SU-DHL-6 (cell line): ENCODE results near the gene ALPK1.

ENCODE experiments used
- H2AFZ ChIP-seq: fragments of 200-600 bp; sonication (generic); 2 replicates; pipeline ENCODE4 v1.6.1; 2014; ENCODE audit warnings: low read depth, mild to moderate bottlenecking, moderate library complexity, mixed read lengths, antibody characterized with exemption, low read length; ENCODE audit not compliant: severe bottlenecking
- H3F3A ChIP-seq: fragments of 200-600 bp; shearing (Covaris generic); 2 replicates; pipeline ENCODE4 v1.6.0; 2016; ENCODE audit warnings: antibody characterized with exemption, mild to moderate bottlenecking; ENCODE audit not compliant: insufficient read depth
- H3K27ac ChIP-seq: fragments of 200-600 bp; sonication (generic); 2 replicates; pipeline ENCODE4 v1.5.1; 2016; ENCODE audit warnings: low read depth, mild to moderate bottlenecking, low read length, moderate library complexity, mixed read lengths
- H3K27me3 ChIP-seq: fragments of 200-600 bp; sonication (generic), shearing (Covaris generic); 2 replicates; pipeline ENCODE4 v1.6.0; 2014; ENCODE audit warnings: mild to moderate bottlenecking, low read length
- H3K36me3 ChIP-seq: fragments of 200-600 bp; sonication (generic); 2 replicates; pipeline ENCODE4 v1.6.1; 2014; ENCODE audit warnings: mild to moderate bottlenecking, low read length, mixed read lengths
- H3K4me2 ChIP-seq: fragments of 300-600, 200-600 bp; shearing (Covaris generic), sonication (generic); 2 replicates; pipeline ENCODE4 v1.6.0; 2014; ENCODE audit warnings: low read length, low read depth, mild to moderate bottlenecking; ENCODE audit not compliant: poor library complexity, severe bottlenecking
- H3K4me3 ChIP-seq: fragments of 200-600 bp; sonication (generic); 2 replicates; pipeline ENCODE4 v1.5.1; 2014; ENCODE audit warnings: antibody characterized with exemption, low read length, mild to moderate bottlenecking, mixed read lengths; ENCODE audit not compliant: insufficient read depth, poor library complexity, severe bottlenecking
- H3K79me2 ChIP-seq: fragments of 200-600 bp; sonication (generic); 2 replicates; pipeline ENCODE4 v1.6.1; 2014; ENCODE audit warnings: mild to moderate bottlenecking, low read length, moderate library complexity; ENCODE audit not compliant: insufficient read depth
- H3K9ac ChIP-seq: fragments of 200-600 bp; sonication (generic); 2 replicates; pipeline ENCODE4 v1.7.0; 2014; ENCODE audit warnings: mild to moderate bottlenecking, low read length
- H3K9me2 ChIP-seq: fragments of 200-600 bp; sonication (generic); replicated peaks from 2 replicates; pipeline ENCODE4 v1.6.1; 2014; ENCODE audit warnings: low read length; ENCODE audit not compliant: insufficient read depth
- H3K9me3 ChIP-seq: fragments of 200-600 bp; sonication (generic); 2 replicates; pipeline ENCODE4 v1.6.1; 2014; ENCODE audit warnings: low read length, mixed read lengths; ENCODE audit not compliant: insufficient read depth
- H4K20me1 ChIP-seq: fragments of 200-600 bp; sonication (generic); 2 replicates; pipeline ENCODE4 v1.6.1; 2014; ENCODE audit warnings: low read depth, mild to moderate bottlenecking, antibody characterized with exemption, low read length, moderate library complexity, mixed read lengths
- CTCF ChIP-seq: fragments of 200-600 bp; sonication (generic); IDR thresholded peaks from one replicate; pipeline ENCODE4 v1.5.1; 2017; ENCODE audit warnings: antibody characterized with exemption, mild to moderate bottlenecking, low read length, moderate library complexity; ENCODE audit not compliant: insufficient read depth, poor library complexity, severe bottlenecking
- EZH2phosphoT487 ChIP-seq: fragments of 200-600 bp; sonication (generic), shearing (Covaris generic); conservative IDR thresholded peaks from 2 replicates; pipeline ENCODE4 v1.6.1; 2018; ENCODE audit warnings: mild to moderate bottlenecking, antibody characterized with exemption, low read length, moderate library complexity, mixed read lengths

The ALPK1 gene

GRCh38 chr4:112270051-112270450 lies 27.1 kb upstream of the ALPK1 start:
- Histone ChIP-seq H3K9me2 (no peaks in the 10 kb centered on the region), H3K4me3 (no peak overlapping the region), H2AFZ (no peak overlapping the region), H3F3A (peaks cover 8% of the 10 kb centered on the region; the same call in 1 of the 2 replicates), H3K4me2 (no peak overlapping the region), H3K27ac (no peak overlapping the region), H3K36me3 (0 out of 2 replicates have a peak, but pooled peaks cover under 1% of the 10 kb centered on the region), H3K27me3 (no peaks in the 10 kb centered on the region), H3K9me3 (no peaks in the 10 kb centered on the region), H3K9ac (no peak overlapping the region), H4K20me1 (no peaks in the 10 kb centered on the region), H3K79me2 (no peaks in the 10 kb centered on the region)
- no peak for TF ChIP-seq CTCF
- TF ChIP-seq EZH2phosphoT487: no peak

GRCh38 chr4:112270640-112271421 lies 26.3 kb upstream of the ALPK1 start:
- Histone ChIP-seq H3K9me3 (no peaks in the 10 kb centered on the region), H3K9me2 (no peaks in the 10 kb centered on the region), H3F3A (peaks cover 8% of the 10 kb centered on the region; the same call in 1 of the 2 replicates), H4K20me1 (no peaks in the 10 kb centered on the region), H3K4me2 (no peak overlapping the region), H2AFZ (no peak overlapping the region), H3K79me2 (no peaks in the 10 kb centered on the region), H3K4me3 (no peak overlapping the region), H3K9ac (no peak overlapping the region), H3K36me3 (0 out of 2 replicates have a peak, but pooled peaks cover 2% of the 10 kb centered on the region), H3K27ac (0 out of 2 replicates have a peak overlapping the region, but pooled peaks have one; percentile 15), H3K27me3 (no peaks in the 10 kb centered on the region)
- TF ChIP-seq CTCF: no peak
- TF ChIP-seq EZH2phosphoT487: no peak

DNA sequence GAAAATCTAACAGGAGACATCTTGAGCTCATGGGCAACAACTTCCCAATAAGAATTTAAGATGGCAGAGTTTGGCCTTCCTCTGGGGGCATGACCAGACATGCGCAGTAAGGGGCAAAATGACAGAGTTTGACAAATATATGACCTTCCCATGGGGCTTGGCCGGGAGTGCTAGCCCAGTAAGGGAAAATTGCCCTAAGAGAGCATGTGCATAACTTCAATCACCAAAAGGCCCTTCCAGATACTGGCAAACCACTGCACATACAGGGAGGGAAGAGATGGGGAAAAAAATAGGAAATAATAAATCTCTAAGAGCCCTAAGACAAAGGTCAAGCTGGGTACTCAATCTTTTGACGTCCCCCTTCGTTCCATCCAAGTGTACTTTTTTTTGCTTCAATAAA lies 24.9 kb upstream of the ALPK1 start:
- H3K79me2 ChIP-seq: peaks cover 13% of the 10 kb centered on the region
- no peak overlapping the region for H3K4me3 ChIP-seq
- H3K9ac ChIP-seq: no peak overlapping the region
- H3K27me3 ChIP-seq: no peaks in the 10 kb centered on the region
- H3F3A ChIP-seq: 0 out of 2 replicates have a peak, but pooled peaks cover 4% of the 10 kb centered on the region
- no peak overlapping the region for H3K27ac ChIP-seq
- TF ChIP-seq CTCF (no peak), EZH2phosphoT487 (no peak)
- 0 out of 2 replicates have a peak, but pooled peaks cover 7% of the 10 kb centered on the region for H3K36me3 ChIP-seq
- H3K9me3 ChIP-seq: no peaks in the 10 kb centered on the region
- no peaks in the 10 kb centered on the region for H3K9me2 ChIP-seq
- no peak overlapping the region for H2AFZ ChIP-seq
- H3K4me2 ChIP-seq: no peak overlapping the region
- H4K20me1 ChIP-seq: no peaks in the 10 kb centered on the region
